ENCODE measurements around the gene IL17RE.

IL17RE gene

GRCh38 chr3:9917820-9918219, 15.2 kb downstream of the IL17RE start:
- Histone ChIP-seq H3K9me3 (ENCODE audit: control insufficient read depth, insufficient read depth, low read depth, low read length) (no peaks in the 10 kb centered on the region), H3K4me1 (ENCODE audit: control insufficient read depth, insufficient read depth, low read length) (peaks cover 17% of the 10 kb centered on the region), H3K36me3 (ENCODE audit: control insufficient read depth, insufficient read depth, low read length) (no peaks in the 10 kb centered on the region), H3K9ac (ENCODE audit: low read length) (no peak overlapping the region), H3K27ac (ENCODE audit: low read depth, low read length) (no peak overlapping the region), H3K4me3 (ENCODE audit: low read depth, low read length) (no peak overlapping the region), H3K27me3 (ENCODE audit: control insufficient read depth, insufficient read depth, low read length) (peaks cover 10% of the 10 kb centered on the region)

DNA sequence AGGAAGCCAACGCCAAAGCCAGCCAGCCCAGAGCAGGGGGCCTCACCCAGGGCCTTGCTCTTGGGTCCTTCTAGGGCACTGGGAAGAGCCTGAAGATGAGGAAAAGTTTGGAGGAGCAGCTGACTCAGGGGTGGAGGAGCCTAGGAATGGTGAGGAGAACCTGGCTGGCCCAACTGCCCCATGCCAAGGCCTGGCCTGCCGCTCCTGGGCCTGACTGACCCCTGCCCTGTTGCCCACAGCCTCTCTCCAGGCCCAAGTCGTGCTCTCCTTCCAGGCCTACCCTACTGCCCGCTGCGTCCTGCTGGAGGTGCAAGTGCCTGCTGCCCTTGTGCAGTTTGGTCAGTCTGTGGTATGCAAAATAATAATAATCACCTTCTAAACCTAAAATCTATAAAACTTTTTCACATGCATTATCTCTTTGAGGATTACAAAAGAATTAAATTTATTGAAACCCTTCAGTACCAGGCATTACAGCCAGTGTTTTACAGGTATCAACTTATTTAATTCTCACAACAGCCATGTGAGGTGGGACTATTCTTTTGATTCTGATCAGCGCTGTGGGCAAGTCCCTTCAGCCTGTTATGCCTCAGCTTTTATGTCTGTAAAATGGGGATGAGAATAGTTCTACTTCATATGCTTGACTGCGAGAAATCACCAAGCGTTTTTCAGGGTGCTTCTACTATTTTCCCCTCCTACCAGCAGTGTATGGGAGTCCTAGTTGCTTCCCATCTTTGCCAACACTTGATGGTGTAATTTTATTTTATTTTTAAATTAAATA, 15.8 kb downstream of the IL17RE start:
- Histone ChIP-seq H3K9ac (ENCODE audit: low read length) (no peak overlapping the region), H3K9me3 (ENCODE audit: control insufficient read depth, insufficient read depth, low read depth, low read length) (no peaks in the 10 kb centered on the region), H3K4me3 (ENCODE audit: low read depth, low read length) (no peak overlapping the region), H3K27ac (ENCODE audit: low read depth, low read length) (no peak overlapping the region), H3K27me3 (ENCODE audit: control insufficient read depth, insufficient read depth, low read length) (peaks cover 10% of the 10 kb centered on the region), H3K4me1 (ENCODE audit: control insufficient read depth, insufficient read depth, low read length) (peaks cover 17% of the 10 kb centered on the region), H3K36me3 (ENCODE audit: control insufficient read depth, insufficient read depth, low read length) (no peaks in the 10 kb centered on the region)

DNA sequence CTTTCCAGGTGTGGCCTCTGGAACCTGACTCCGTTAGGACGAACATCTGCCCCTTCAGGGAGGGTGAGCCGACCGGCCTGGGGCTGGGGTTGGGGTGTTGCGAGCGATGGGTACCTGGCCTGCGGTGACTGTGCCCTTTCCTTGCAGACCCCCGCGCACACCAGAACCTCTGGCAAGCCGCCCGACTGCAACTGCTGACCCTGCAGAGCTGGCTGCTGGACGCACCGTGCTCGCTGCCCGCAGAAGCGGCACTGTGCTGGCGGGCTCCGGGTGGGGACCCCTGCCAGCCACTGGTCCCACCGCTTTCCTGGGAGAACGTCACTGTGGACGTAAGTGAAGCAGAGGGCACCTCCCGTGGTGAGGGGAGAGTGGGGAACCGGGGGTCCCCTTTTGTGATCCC, 25.5 kb downstream of the IL17RE start:
- Histone ChIP-seq H3K9ac (ENCODE audit: low read length) (no peak overlapping the region), H3K36me3 (ENCODE audit: control insufficient read depth, insufficient read depth, low read length) (peaks cover 12% of the 10 kb centered on the region; the same call in 1 of the 2 replicates), H3K4me1 (ENCODE audit: control insufficient read depth, insufficient read depth, low read length) (no peaks in the 10 kb centered on the region), H3K27me3 (ENCODE audit: control insufficient read depth, insufficient read depth, low read length) (no peaks in the 10 kb centered on the region), H3K9me3 (ENCODE audit: control insufficient read depth, insufficient read depth, low read depth, low read length) (0 out of 2 replicates have a peak, but pooled peaks cover 3% of the 10 kb centered on the region), H3K4me3 (ENCODE audit: low read depth, low read length) (no peak overlapping the region), H3K27ac (ENCODE audit: low read depth, low read length) (no peak overlapping the region)

DNA sequence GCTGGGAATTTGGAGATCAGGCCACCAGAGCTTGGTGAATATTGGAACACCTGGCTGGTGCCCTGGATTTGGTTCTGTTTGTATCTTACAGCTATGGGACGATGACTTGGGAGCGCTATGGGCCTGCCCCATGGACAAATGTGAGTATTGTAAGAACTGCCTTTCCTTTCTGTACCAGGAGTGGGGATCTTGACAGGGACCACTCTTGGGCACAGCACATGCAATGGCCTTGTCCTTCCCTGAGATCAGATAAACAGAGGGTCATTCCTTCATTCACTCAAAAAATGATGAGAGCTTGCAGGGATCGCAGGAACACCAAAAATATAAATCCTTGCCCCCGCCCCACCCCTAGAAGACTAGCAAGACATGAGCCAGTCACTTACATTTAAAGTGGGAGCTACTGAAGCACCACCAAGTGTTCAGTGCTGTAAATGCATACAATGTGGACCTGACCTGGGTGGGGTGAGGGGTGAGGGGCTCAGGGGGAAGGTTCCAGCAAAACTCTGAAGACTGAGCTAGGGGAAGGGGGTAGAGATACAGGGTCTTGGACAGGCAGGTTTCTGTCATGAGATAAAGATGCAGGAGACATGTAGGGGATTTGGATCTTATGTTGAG, 28.3 kb downstream of the IL17RE start:
- Histone ChIP-seq H3K4me1 (ENCODE audit: control insufficient read depth, insufficient read depth, low read length) (peaks cover 7% of the 10 kb centered on the region), H3K27me3 (ENCODE audit: control insufficient read depth, insufficient read depth, low read length) (no peaks in the 10 kb centered on the region), H3K9me3 (ENCODE audit: control insufficient read depth, insufficient read depth, low read depth, low read length) (0 out of 2 replicates have a peak, but pooled peaks cover 3% of the 10 kb centered on the region), H3K36me3 (ENCODE audit: control insufficient read depth, insufficient read depth, low read length) (peaks cover 15% of the 10 kb centered on the region; the same call in 1 of the 2 replicates), H3K27ac (ENCODE audit: low read depth, low read length) (no peak overlapping the region), H3K9ac (ENCODE audit: low read length) (no peak overlapping the region), H3K4me3 (ENCODE audit: low read depth, low read length) (no peak overlapping the region)

GRCh38 chr3:9932535-9932842, 29.8 kb downstream of the IL17RE start:
- Histone ChIP-seq H3K4me3 (ENCODE audit: low read depth, low read length) (peak overlapping the region; percentile 77), H3K27ac (ENCODE audit: low read depth, low read length) (no peak overlapping the region), H3K36me3 (ENCODE audit: control insufficient read depth, insufficient read depth, low read length) (peaks cover 26% of the 10 kb centered on the region)

GRCh38 chr3:9932843-9933560, 30.4 kb downstream of the IL17RE start:
- Histone ChIP-seq H3K9ac (ENCODE audit: low read length) (peak overlapping the region; percentile 75), H3K4me1 (ENCODE audit: control insufficient read depth, insufficient read depth, low read length) (peaks cover 7% of the 10 kb centered on the region), H3K27me3 (ENCODE audit: control insufficient read depth, insufficient read depth, low read length) (no peaks in the 10 kb centered on the region), H3K4me3 (ENCODE audit: low read depth, low read length) (peak overlapping the region; percentile 77), H3K27ac (ENCODE audit: low read depth, low read length) (peak overlapping the region; percentile 7; the same call in 1 of the 2 replicates), H3K9me3 (ENCODE audit: control insufficient read depth, insufficient read depth, low read depth, low read length) (0 out of 2 replicates have a peak, but pooled peaks cover 3% of the 10 kb centered on the region), H3K36me3 (ENCODE audit: control insufficient read depth, insufficient read depth, low read length) (peaks cover 28% of the 10 kb centered on the region)

More at GRCh38 chr3:9932535-9932842, 29.8 kb downstream of the IL17RE start:
- no peaks in the 10 kb centered on the region for H3K27me3 ChIP-seq (ENCODE audit: control insufficient read depth, insufficient read depth, low read length)
- H3K9me3 ChIP-seq (ENCODE audit: control insufficient read depth, insufficient read depth, low read depth, low read length), result 0 out of 2 replicates have a peak, but pooled peaks cover 3% of the 10 kb centered on the region
- H3K4me1 ChIP-seq (ENCODE audit: control insufficient read depth, insufficient read depth, low read length), result peaks cover 7% of the 10 kb centered on the region
- H3K9ac ChIP-seq (ENCODE audit: low read length), result no peak overlapping the region

- H3K27ac ChIP-seq (ENCODE audit: low read depth, low read length), result peak within 1 kb of the TSS; percentile 45; the same call in 1 of the 2 replicates
- 0 out of 2 replicates have a peak, but pooled peaks cover 3% of the 10 kb centered on the region for H3K9me3 ChIP-seq (ENCODE audit: control insufficient read depth, insufficient read depth, low read depth, low read length)
- peaks cover 28% of the 10 kb centered on the region for H3K36me3 ChIP-seq (ENCODE audit: control insufficient read depth, insufficient read depth, low read length)
- no peaks in the 10 kb centered on the region for H3K27me3 ChIP-seq (ENCODE audit: control insufficient read depth, insufficient read depth, low read length)
- peak within 1 kb of the TSS; percentile 77 for H3K4me3 ChIP-seq (ENCODE audit: low read depth, low read length)
- peaks cover 7% of the 10 kb centered on the region for H3K4me1 ChIP-seq (ENCODE audit: control insufficient read depth, insufficient read depth, low read length)
- H3K9ac ChIP-seq (ENCODE audit: low read length), result peak within 1 kb of the TSS; percentile 76
These were observed 31.1 kb downstream of the IL17RE start, which contains the start of gene CRELD1 for GRCh38 chr3:9933561-9934234. TSS of gene CRELD1 (plus strand) at chr3:9933834. CDS start at chr3:9934439, 605 bp downstream.

DNA sequence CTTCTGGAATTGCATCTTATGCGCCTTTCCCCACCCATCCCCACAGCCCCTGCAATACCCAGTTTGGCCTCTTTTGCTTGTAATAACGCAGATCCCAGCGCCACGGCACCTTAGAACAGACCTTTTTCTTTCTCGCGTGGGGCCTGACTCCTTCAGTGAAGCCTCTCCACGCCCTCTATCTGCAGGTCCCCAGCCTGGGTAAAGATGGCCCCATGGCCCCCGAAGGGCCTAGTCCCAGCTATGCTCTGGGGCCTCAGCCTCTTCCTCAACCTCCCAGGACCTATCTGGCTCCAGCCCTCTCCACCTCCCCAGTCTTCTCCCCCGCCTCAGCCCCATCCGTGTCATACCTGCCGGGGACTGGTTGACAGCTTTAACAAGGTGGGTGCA, 31.6 kb downstream of the IL17RE start:
- Histone ChIP-seq H3K9ac (ENCODE audit: low read length) (peak overlapping the region; percentile 76), H3K27ac (ENCODE audit: low read depth, low read length) (0 out of 2 replicates have a peak overlapping the region, but pooled peaks have one; percentile 45), H3K27me3 (ENCODE audit: control insufficient read depth, insufficient read depth, low read length) (no peaks in the 10 kb centered on the region), H3K4me3 (ENCODE audit: low read depth, low read length) (peak overlapping the region; percentile 77), H3K36me3 (ENCODE audit: control insufficient read depth, insufficient read depth, low read length) (peaks cover 28% of the 10 kb centered on the region), H3K9me3 (ENCODE audit: control insufficient read depth, insufficient read depth, low read depth, low read length) (0 out of 2 replicates have a peak, but pooled peaks cover 3% of the 10 kb centered on the region), H3K4me1 (ENCODE audit: control insufficient read depth, insufficient read depth, low read length) (peaks cover 7% of the 10 kb centered on the region)

- Histone ChIP-seq H3K4me1 (ENCODE audit: control insufficient read depth, insufficient read depth, low read length) (peaks cover 7% of the 10 kb centered on the region), H3K36me3 (ENCODE audit: control insufficient read depth, insufficient read depth, low read length) (peaks cover 27% of the 10 kb centered on the region), H3K4me3 (ENCODE audit: low read depth, low read length) (no peak overlapping the region), H3K27ac (ENCODE audit: low read depth, low read length) (no peak overlapping the region), H3K9ac (ENCODE audit: low read length) (no peak overlapping the region), H3K27me3 (ENCODE audit: control insufficient read depth, insufficient read depth, low read length) (no peaks in the 10 kb centered on the region), H3K9me3 (ENCODE audit: control insufficient read depth, insufficient read depth, low read depth, low read length) (0 out of 2 replicates have a peak, but pooled peaks cover 3% of the 10 kb centered on the region)
These were observed 32.3 kb downstream of the IL17RE start for GRCh38 chr3:9934993-9935392.

- Histone ChIP-seq H3K4me3 (ENCODE audit: low read depth, low read length) (no peak overlapping the region), H3K27ac (ENCODE audit: low read depth, low read length) (no peak overlapping the region), H3K9me3 (ENCODE audit: control insufficient read depth, insufficient read depth, low read depth, low read length) (no peaks in the 10 kb centered on the region; the same call in 1 of the 2 replicates), H3K36me3 (ENCODE audit: control insufficient read depth, insufficient read depth, low read length) (peaks cover 21% of the 10 kb centered on the region), H3K4me1 (ENCODE audit: control insufficient read depth, insufficient read depth, low read length) (peaks cover 7% of the 10 kb centered on the region), H3K9ac (ENCODE audit: low read length) (no peak overlapping the region), H3K27me3 (ENCODE audit: control insufficient read depth, insufficient read depth, low read length) (no peaks in the 10 kb centered on the region)
These were observed 33.4 kb downstream of the IL17RE start for GRCh38 chr3:9935966-9936510.
